ENCODE measurements around the gene GRM1. TPM values are rescaled to one million over a fixed set of nuclear protein-coding genes. Genes with fewer than 3 reads are reported as not detected.

The GRM1 gene
- total and polyA plus RNA-seq, 2 donors (not counting 3 experiments of a cell fraction or from before 2014, with no cell fraction given): 0.07 TPM; not detected in 1

- ChIA-PET CTCF (no interaction called here), POLR2A (no interaction called here)
- Histone ChIP-seq H4K20me1 (replicated peaks; ENCODE audit: control insufficient read depth, extremely low read depth, insufficient read depth, low read length) (no peaks in the 10 kb centered on the region), H3K36me3 (ENCODE audit: control insufficient read depth in 2 of 2, extremely low read depth in 1 of 2, insufficient read depth in 2 of 2, low read length in 2 of 2) (no peaks in the 10 kb centered on the region), H2AFZ (ENCODE audit: low read depth, low read length) (no peak overlapping the region), H3K27me3 (ENCODE audit: control insufficient read depth in 2 of 2, insufficient read depth in 2 of 2, low read length in 2 of 2) (no peaks in the 10 kb centered on the region), H3K4me1 (ENCODE audit: control insufficient read depth, extremely low read depth, insufficient read depth, low read length) (no peaks in the 10 kb centered on the region), H3K79me2 (ENCODE audit: control insufficient read depth, insufficient read depth, low read length) (no peaks in the 10 kb centered on the region), H3K4me3 (replicated peaks in 1 of 3; ENCODE audit: insufficient read depth in 1 of 3, low read depth in 1 of 3, low read length in 3 of 3) (no peak overlapping the region), H3K9me3 (replicated peaks; ENCODE audit: control insufficient read depth, insufficient read depth, low read length) (no peaks in the 10 kb centered on the region), H3K9ac (replicated peaks; ENCODE audit: extremely low read depth, insufficient read depth, low read length) (no peak overlapping the region), H3K9me1 (replicated peaks; ENCODE audit: control insufficient read depth, extremely low read depth, insufficient read depth, low read length) (no peaks in the 10 kb centered on the region), H3K4me2 (ENCODE audit: insufficient read depth, low read length) (no peak overlapping the region), H3K27ac (ENCODE audit: insufficient read depth, low read depth, low read length) (no peak overlapping the region)
- no peak for TF ChIP-seq FOS (IDR thresholded peaks at IDR 0.05; ENCODE audit: borderline replicate concordance, insufficient read depth, low read length)
- TF ChIP-seq JUN (IDR thresholded peaks at IDR 0.05; ENCODE audit: borderline replicate concordance, insufficient read depth, insufficient read length, low read depth): no peak
- no peak for TF ChIP-seq EZH2 (IDR thresholded peaks at IDR 0.05; ENCODE audit: borderline replicate concordance, low read depth, low read length, severe bottlenecking)
- TF ChIP-seq GATA2 (IDR thresholded peaks at IDR 0.05; ENCODE audit: insufficient read depth, insufficient read length, low read depth, low read length): no peak
- no peak for TF ChIP-seq CTCF (IDR thresholded peaks at IDR 0.05; ENCODE audit: extremely low read depth in 1 of 2, insufficient read depth in 1 of 2, low read depth in 1 of 2, low read length in 2 of 2)
- TF ChIP-seq MYC (IDR thresholded peaks at IDR 0.05; ENCODE audit: low read depth, low read length): no peak
- TF ChIP-seq POLR2AphosphoS5 (IDR thresholded peaks at IDR 0.05; ENCODE audit: insufficient read depth, low read depth, low read length): no peak
- no peak for TF ChIP-seq MAX (IDR thresholded peaks at IDR 0.05; ENCODE audit: insufficient read depth, insufficient read length)
- no peak for TF ChIP-seq POLR2A (IDR thresholded peaks at IDR 0.05; ENCODE audit: low read depth, low read length)
- no peak for FAIRE-seq
- DNase-seq (ENCODE audit: low read depth, low spot score): no peak
- intact Hi-C loops (cut with micrococcal nuclease): no loop called here
- dilution Hi-C loops (cut with MboI; ENCODE audit: extremely low pct_ligation_motif_present, low sequenced_read_pairs): no loop called here
- no TSS peak for BruUV-seq (replicated peaks)
Measured at GRCh38 chr6:146123616-146124015, 94.8 kb downstream of the GRM1 start.

Measured in endothelial cell of umbilical vein (primary cell).